Superior temporal gyrus (tissue), 1 donor: Measurements from ENCODE around the gene UAP1L1.

Experiments used
- DNase-seq: peaks from one replicate; pipeline ENCODE4 v3.0.0-alpha.2; 2016; ENCODE audit errors: extremely low spot score

Gene UAP1L1

DNA sequence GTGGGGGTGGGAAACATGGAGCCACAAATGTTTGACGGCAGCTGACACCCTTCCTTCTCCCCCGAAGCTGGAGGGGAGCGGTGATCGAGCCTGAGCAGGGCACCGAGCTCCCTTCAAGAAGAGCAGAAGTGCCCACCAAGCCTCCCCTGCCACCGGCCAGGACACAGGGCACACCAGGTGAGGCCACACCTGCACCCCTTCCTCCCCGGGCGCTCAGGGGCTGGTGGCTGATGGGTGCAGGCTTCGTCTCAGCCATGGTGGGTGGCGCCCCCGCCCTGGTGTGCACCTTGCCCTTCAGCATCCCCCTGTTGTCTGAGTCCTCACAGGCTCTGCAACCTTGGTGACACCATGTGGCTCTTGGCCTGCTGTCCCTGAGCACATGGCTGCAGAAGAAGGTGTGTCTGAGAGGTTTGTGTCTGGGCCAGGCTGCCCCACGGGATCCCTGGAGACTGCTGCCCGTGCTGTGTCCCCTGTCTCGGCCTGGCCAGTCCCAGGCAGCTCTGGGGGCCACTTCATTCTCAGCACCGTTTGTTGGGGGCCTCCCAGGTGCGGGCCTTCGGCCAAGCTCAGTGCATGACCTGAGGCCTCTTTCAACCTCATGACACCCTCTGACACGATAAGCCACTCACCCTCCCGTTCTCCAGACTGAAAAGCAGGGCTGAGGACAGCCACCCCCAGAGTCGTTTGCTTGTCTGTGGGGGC is 20.6 kb downstream of the UAP1L1 start:
- no peak for DNase-seq

DNA sequence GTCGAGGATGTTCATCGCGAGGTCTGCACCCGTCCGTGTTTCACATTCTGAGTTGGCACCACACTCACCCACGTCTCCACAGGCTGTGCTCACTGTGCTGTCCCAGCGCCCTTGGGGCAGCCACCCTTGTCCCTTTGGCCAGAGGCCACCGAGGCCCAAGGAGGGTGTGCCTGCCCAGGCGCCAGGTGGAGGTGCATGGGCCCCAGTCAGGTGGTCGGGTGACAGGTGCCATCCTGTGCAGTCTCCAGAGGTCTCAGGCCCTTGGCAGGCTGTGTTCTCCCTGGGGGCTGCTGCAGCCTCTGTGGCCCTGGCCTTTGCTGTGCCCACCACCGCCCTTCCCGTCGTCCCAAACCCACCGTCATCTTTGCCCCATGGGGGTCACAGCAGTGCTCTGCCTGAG is 21.9 kb downstream of the UAP1L1 start:
- no peak for DNase-seq

DNA sequence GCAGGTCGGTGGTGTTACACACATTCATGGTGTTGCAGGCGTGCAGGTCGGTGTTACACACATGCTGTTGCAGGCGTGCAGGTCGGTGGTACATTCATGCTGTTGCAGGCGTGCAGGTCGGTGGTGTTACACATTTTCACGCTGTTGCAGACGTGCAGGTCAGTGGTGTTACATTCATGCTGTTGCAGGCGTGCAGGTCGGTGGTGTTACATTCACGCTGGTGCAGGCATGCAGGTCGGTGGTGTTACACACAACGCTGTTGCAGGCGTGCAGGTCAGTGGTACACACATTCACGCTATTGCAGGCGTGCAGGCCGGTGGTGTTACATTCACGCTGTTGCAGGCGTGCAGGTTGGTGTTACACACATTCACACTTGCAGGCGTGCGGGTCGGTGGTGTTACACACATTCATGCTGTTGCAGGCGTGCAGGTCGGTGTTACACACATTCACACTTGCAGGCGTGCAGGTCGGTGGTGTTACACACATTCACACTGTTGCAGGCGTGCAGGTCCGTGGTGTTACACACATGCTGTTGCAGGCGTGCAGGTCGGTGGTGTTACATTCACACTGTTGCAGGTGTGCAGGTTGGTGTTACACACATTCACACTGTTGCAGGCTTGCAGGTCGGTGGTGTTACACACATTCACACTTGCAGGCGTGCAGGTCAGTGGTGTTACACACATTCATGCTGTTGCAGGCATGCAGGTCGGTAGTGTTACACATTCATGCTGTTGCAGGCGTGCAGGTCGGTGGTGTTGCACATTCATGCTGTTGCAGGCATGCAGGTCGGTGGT is 26.1 kb downstream of the UAP1L1 start:
- DNase-seq: no peak

DNA sequence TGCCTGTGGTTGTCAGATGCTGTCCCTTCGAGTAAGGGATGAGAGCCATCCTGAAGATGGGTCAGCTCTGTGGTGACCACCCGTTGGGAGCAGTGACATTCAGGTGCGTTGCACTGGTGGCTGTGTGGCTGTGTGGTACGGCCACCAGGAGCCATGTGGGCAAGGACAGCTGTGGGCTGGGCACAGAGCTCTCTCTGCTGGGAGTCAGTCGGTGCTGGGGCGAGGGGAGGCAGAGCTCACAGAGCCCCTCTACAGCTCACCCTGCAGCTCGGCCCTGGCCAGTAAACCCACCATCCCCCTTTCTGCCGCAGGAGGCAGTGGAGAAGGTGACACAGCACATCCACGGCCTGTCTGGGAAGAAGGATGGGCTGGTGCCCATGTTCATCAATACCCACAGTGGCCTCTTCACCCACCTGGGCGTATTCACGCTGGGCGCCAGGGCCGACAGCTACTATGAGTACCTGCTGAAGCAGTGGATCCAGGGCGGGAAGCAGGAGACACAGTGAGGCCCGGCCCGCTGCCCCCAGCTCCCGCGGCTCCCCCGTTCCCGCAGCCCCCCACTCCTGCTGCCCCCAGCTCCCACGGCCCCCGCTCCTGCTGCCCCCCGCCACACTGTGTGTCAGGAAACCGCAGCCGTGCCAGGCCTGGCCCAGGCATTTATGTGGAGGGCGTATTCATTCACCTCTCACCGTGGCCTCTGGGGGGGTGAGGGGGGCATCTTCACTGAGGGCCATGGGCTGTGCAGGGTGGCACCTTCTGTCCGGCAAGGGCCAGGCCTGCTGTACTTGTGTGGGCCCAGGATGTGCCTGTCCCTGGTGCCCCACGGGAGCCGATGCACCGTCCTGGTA is 28.7 kb downstream of the UAP1L1 start:
- no peak for DNase-seq

DNA sequence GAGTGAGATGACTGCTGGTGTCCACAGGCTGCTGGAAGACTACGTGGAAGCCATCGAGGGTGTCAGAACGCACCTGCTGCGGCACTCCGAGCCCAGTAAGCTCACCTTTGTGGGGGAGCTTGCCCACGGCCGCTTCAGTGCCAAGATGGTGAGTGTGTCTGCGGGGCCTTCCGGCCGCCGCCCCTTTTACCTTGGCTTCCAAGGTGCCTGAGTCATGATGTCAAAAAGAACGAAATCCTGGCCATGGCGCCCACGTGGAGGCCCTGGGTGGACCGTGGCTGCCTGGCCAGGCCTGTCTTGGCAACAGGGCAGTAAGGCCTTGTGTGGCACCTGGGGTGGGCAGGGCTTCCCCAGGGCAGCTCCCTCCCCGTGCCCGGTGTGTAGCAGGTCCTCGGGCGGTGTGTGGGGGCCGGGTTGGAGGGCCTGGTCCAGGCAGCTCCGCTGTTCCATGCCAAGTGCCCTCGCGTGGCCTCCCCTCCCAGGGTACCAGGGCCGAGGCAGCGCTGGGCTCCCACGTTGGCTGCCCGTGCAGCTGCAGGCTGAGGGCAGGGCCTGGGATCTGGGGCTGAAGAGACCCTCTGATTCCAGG is 29.4 kb downstream of the UAP1L1 start:
- no peak for DNase-seq

DNA sequence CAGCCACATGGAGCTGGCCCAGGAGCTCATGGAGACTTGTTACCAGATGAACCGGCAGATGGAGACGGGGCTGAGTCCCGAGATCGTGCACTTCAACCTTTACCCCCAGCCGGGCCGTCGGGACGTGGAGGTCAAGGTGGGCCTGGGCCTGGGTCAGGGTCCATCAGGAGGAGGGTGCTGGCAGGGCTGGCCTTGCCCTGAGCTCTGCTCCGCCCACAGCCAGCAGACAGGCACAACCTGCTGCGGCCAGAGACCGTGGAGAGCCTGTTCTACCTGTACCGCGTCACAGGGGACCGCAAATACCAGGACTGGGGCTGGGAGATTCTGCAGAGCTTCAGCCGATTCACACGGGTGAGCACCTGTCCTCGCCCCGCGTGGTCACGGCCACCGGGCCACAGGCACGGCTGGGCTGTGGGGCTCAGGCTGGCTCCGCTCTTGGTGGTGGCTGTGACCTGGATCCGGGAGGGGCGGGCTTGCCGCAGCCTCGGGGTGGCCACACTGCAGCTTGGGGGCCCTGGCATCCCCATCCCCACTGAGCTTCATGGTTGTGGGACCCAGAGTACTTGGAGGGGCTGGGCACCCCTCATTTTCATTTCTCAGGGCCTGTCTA is 30.1 kb downstream of the UAP1L1 start:
- no peak for DNase-seq

DNA sequence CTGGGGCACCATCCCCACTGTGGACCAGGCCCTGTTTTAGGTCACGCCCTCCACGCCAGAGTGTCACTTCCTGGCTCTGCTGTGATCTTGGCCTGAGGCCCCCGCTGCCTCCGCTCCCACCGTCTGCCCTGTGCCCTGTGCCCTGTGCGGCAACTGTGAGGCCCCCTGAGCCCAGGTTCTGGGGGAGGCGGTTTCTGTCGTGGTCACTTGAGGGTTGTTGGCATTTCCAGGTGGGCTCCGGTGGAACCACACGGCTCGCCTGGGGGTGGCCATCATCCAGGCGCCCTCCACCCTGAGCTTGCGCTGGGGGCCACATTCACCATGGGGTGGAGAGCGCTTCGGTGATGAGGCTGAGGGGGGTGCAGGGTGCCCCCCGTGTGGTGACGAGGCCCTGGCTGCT is 30.7 kb downstream of the UAP1L1 start:
- no peak for DNase-seq

DNA sequence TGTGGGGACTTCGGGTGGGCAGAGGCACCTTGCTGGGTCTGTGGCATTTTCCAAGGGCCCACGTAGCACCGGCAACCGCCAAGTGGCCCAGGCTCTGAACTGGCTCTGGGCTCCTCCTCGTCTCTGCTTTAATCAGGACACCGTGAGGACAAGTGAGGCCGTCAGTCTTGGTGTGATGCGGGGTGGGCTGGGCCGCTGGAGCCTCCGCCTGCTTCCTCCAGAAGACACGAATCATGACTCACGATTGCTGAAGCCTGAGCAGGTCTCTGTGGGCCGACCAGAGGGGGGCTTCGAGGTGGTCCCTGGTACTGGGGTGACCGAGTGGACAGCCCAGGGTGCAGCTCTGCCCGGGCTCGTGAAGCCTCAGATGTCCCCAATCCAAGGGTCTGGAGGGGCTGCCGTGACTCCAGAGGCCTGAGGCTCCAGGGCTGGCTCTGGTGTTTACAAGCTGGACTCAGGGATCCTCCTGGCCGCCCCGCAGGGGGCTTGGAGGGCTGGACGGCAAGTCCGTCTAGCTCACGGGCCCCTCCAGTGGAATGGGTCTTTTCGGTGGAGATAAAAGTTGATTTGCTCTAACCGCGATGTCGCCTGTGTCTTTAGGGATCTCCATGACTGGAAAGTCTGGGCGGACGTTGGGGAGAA is 31.4 kb downstream of the UAP1L1 start:
- DNase-seq: no peak

DNA sequence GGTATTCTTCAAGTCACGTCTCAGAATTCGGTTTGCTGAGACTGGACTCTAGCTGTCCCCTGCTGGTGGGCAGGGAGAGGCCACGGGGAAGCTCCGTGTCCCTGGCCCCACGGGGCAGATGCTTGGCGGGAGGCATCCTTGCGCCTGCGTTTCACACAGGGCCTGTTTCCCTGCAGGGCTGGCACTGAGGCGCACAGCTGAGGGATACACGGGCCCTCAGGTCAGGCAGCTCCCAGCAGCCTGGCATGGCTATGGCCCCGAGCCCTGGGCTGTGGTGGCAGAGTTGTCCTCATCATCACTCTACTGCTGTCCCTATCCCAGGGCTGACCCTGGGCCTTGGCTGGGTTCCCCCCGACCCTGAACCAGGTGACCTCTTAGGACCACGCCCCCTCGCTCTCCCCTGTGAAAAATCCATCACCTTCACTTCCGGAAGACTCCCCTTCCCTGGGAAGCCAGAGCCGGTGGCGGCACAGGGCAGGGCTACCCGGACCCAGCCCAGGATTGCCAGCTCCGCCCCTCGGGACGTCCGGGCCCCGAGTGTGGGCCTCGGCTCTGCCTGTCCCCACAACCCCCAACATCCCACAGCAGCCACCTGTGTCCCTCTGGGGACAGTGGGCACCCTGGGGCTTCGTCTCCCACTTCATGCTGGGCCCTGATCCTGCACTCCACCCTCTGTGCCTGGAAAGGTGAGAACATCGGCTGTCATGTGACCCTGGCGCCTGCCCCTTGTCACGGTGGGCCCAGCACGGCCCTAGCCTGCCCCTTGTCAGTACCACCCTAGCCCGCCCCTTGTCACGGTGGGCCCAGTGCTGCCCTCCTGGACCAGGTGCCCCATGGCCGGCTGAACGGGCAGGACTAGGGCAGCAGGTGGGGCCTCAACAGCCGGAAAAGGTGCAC is 32.2 kb downstream of the UAP1L1 start:
- no peak for DNase-seq

DNA sequence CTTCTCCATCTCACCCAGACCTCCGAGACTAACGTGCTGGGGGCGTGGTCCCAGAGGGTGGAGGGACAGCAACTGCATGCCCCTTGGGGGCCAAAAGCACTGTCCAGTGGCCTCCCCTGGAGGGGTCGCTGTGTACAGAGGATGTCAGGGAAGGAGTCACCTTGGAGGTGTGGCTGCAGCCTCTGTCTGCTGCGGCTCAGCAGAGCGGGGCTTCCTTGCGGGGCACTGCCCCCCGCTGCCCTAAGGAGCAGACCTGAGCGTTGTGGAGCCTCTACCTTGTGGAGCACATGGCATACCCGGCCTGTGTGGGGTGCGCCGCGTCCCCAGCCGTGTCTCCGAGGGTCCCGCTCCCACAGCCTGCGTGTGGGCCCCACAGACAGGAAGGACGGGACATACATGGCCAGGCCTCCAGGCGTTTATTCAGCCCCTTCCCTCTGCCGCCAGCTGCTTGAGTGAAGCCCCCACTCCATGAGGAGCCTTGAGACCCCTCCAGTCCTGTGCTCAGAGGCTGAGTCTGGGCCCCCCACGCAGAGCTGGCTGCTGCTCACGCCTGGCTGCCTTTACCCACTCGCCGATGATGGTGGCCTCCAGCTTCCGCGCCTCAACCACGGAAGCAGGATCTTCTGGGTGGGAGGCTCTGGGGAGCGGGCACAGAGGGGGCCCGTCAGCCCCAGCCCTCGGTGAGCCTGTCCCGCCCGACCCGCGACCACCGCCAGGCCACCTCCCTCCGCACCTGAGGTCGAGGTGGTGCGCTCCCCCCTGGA is 33.0 kb downstream of the UAP1L1 start:
- no peak for DNase-seq

DNA sequence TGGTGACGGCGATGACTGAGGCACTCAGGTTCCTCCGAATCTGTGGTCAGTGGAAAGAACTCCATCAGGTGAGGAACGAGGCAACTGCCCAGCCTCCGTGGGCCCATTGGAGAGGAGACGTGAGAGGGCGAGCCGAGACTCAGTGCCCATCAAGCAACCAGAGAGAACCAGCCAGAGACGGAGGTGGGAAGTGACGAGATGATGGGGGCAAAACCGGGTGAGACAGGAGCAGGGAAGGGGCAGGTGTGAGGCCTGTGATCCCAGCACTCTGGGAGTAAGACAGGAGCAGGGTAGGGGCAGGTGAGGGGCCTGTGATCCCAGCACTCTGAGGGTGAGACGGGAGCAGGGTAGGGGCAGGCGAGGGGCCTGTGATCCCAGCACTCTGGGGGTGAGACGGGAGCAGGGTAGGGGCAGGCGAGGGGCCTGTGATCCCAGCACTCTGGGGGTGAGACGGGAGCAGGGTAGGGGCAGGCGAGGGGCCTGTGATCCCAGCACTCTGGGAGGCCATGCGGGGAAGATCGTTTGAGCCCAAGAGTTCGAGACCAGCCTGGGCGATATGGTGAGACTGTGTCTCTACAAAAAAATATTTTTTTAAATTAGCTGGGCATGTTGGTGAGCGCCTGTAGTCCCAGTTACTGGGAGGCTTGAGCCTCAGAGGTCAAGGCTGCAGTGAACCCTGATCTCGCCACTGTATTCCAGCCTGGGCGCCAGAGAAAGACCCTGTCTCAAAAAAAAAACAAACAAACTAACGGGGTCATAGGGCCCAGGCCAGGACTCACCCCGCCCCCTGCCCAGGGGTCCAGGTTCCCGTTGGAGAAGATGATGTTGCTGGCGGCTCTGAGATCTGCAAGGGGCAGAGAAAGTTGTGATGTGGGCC is 33.8 kb downstream of the UAP1L1 start:
- no peak for DNase-seq

DNA sequence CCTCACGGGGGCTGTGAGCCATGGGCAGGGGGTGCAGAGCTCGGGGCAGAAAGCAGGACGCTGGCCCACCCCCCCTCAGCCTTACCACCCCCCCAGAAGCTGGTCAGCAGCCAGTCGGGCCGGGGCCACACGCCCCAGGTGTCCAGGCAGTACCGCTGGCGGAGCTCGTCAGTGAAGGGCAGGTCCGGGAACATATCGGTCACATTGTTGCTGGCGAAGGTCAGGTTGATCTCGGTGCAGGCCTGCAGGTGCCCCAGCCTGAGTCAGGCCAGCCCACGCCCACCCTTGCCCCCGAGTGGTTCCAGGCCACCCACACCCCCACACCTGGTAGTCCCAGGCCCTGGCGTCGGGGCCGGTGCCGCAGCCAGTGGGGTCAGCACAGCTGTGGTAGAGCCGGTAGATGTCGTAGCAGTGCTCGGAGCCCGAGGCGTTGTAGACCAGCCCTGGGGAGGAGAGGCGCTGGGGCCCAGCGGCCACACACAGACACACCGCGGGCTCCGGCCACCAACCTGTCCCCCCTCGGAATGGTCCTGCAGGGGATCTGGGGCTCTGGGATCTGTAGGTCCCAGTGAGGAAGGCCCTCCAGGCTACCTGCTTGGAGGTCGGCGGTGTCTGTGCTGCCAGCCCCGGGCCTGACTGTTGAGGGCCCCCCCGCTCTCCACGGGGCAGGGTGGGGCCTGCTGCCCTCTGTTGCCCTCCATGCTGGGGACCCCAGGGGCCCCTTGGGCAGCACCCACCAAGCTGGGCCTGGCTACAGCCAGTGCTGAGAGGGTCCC is 34.7 kb downstream of the UAP1L1 start:
- no peak for DNase-seq

DNA sequence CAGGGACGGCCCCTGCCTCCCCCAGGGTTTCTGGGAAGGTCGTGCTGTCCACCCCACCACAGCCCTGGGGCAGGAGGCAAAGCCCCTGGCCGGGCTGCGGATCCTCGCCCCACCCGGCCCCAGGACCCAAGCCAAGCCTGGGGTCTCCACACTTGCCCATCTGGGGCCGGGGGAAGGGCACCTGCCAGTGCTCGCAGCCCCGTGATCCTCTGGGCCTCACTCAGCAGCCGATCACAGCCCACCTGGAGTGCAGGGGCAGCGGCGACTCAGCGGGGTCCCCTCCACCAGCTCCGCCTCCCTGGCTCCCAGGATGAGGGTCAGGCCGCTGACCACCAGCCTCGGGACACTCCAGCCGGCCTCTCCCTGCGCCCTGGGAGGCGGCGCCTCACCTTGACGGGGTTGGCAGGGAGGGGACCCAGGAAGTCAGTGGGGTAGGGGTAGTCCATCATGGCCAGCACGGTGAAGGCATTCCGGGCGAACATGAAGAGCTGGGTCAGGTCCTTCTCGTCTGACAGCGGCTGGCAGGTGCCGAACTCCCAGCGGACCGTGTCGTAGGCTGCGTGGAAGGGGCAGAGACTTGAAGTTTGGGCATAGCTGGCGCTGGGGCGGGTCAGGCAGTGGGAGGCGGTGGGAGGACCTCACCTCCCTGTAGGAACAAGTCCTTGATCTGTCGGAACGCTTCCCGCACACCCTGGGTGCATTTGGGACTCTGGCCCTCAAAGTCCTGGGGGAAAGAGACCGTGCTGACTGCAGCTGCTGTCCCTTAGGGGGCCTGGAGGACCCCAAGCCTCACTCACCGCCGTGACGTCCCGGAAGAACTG is 35.5 kb downstream of the UAP1L1 start:
- DNase-seq: no peak

DNA sequence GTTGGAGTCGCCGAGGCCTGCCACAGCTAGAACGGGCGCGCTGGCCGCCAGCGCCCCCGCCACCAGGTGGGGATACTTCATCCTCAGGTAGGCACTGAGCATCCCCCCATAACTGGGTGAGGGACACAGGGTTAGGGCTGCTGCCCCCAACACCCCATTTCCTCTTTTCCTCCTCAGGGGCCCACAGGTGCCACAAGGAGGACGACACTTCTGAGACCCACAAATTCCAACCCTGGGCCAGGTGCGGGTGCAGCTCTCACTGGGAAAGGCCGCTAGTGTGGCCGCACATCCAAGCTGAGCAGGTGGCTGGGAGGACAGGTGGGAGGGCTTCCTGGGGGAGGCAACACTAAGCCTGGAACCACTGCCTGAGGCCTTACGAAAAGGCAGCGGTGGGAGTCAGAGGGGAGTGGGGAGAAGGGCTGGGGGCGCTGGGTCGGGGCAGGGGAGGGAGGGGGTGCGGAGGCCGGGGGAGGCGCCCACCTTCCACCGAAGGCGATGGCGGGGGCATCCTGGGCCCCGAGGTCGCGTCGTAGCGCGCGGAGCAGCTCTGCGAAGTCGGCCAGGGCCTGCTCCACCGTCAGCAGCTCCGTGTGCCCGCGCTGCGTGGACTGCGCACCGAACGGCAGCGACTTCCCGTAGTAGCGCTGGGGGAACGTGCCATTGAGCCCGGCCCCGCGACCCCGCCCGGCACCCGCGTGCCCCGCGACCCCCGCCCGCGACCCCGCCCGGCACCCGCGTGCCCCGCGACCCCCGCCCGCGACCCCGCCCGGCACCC is 36.3 kb downstream of the UAP1L1 start:
- DNase-seq: no peak

DNA sequence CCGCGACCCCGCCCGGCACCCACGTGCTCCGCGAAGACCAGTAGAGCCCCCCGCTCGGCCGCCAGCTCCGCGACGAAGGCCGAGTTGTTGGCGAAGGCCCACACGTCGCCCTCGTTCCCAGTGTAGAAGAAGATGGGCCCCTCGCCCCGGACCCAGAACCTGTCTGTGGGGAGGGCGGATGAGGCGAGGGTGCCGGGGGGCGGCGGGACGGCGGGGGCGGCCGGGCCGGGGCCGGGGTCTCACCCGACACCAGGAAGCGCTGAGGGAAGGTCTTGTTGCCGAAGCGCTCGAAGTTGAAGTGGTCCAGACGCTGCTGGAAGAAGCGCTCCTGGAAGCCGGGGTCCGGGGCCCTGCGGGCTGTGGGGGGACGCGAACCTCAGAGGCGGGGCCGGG is 36.9 kb downstream of the UAP1L1 start:
- DNase-seq: no peak
